Hematopoietic multipotent progenitor cell treated with erythropoietin and hydrocortisone succinate and interleukin-3 and kit ligand, for 15 days (in vitro differentiated cells): ENCODE data around the gene MACO1.

Experiments used
- DNase-seq: peaks from one replicate; pipeline ENCODE4 v3.0.0-alpha.2; 2015; ENCODE audit warnings: low spot score

Gene MACO1

GRCh38 chr1:25543425-25544242 is 112.9 kb downstream of the MACO1 start, which contains the start of gene LDLRAP1:
LDLRAP1 (plus strand) TSS chr1:25543606; CDS start chr1:25543699, 93 bp downstream.
- DNase-seq: peak; percentile 77

GRCh38 chr1:25544243-25544764 is 113.6 kb downstream of the MACO1 start:
- DNase-seq: no peak

- DNase-seq: no peak
Observed at GRCh38 chr1:25544819-25545218, 114.1 kb downstream of the MACO1 start.

GRCh38 chr1:25545767-25546166 is 115.1 kb downstream of the MACO1 start:
- DNase-seq: no peak

GRCh38 chr1:25546193-25546592 is 115.5 kb downstream of the MACO1 start:
- no peak for DNase-seq

GRCh38 chr1:25548601-25549000 is 117.9 kb downstream of the MACO1 start:
- no peak for DNase-seq

GRCh38 chr1:25549273-25550154 is 118.8 kb downstream of the MACO1 start:
- peak; percentile 32 for DNase-seq
